Hepatocyte (in vitro differentiated cells): ENCODE measurements around the gene SCN1B. TPM values are rescaled to one million over a fixed set of nuclear protein-coding genes. Genes with fewer than 3 reads are reported as not detected.

Experiments
- DNase-seq: peaks from one replicate; pipeline ENCODE4 v3.0.0-alpha.2; 2016; ENCODE audit warnings: low spot score
- H2AFZ ChIP-seq: fragments of 200-600 bp; sonication (generic); 2 replicates; pipeline ENCODE4 v1.6.0; 2016; ENCODE audit warnings: antibody characterized with exemption, mild to moderate bottlenecking
- H3K27ac ChIP-seq: fragments of 200-600 bp; sonication (generic); 2 replicates; pipeline ENCODE4 v1.5.1; 2016; ENCODE audit warnings: mild to moderate bottlenecking
- H3K27me3 ChIP-seq: fragments of 200-600 bp; sonication (generic); 2 replicates; pipeline ENCODE4 v1.6.1; 2016
- H3K36me3 ChIP-seq: fragments of 200-600 bp; sonication (generic); replicated peaks from 2 replicates; pipeline ENCODE4 v1.5.1; 2016; ENCODE audit warnings: low read depth; ENCODE audit not compliant: insufficient read depth
- H3K4me1 ChIP-seq: fragments of 200-600 bp; sonication (generic); 2 replicates; pipeline ENCODE4 v1.5.1; 2016; ENCODE audit warnings: mild to moderate bottlenecking, moderate library complexity; ENCODE audit not compliant: insufficient read depth
- H3K4me2 ChIP-seq: fragments of 200-600 bp; sonication (generic); 2 replicates; pipeline ENCODE4 v1.6.0; 2016
- H3K4me3 ChIP-seq: fragments of 200-600 bp; sonication (generic); 2 replicates; pipeline ENCODE4 v1.5.1; 2016; ENCODE audit warnings: mild to moderate bottlenecking
- H3K79me2 ChIP-seq: fragments of 200-600 bp; sonication (generic); 2 replicates; pipeline ENCODE4 v1.6.0; 2017; ENCODE audit warnings: mild to moderate bottlenecking
- H3K9me2 ChIP-seq: fragments of 200-600 bp; sonication (generic); replicated peaks from 2 replicates; pipeline ENCODE4 v1.6.0; 2017; ENCODE audit warnings: mild to moderate bottlenecking; ENCODE audit not compliant: insufficient read depth
- H3K9me3 ChIP-seq: fragments of 200-600 bp; sonication (generic); 2 replicates; pipeline ENCODE4 v1.5.1; 2016; ENCODE audit warnings: low read depth, mild to moderate bottlenecking
- H4K20me1 ChIP-seq: fragments of 200-600 bp; sonication (generic); 2 replicates; pipeline ENCODE4 v1.6.0; 2016; ENCODE audit warnings: mild to moderate bottlenecking; ENCODE audit not compliant: insufficient read depth, poor library complexity, severe bottlenecking
- EZH2 ChIP-seq: fragments of 200-600 bp; sonication (generic); IDR thresholded peaks from 2 replicates; pipeline ENCODE4 v1.6.1; 2016; ENCODE audit warnings: antibody characterized with exemption, mild to moderate bottlenecking, borderline replicate concordance
- EZH2phosphoT487 ChIP-seq: fragments of 200-600 bp; sonication (generic); IDR thresholded peaks from one replicate; pipeline ENCODE4 v1.6.1; 2018; ENCODE audit warnings: antibody characterized with exemption, mild to moderate bottlenecking, low read depth, moderate library complexity; ENCODE audit not compliant: unreplicated experiment, severe bottlenecking
- WGBS: methylation state at CpG from one replicate; pipeline ENCODE4 v1.1.6; 2016; ENCODE audit warnings: low lambda C conversion rate; ENCODE audit errors: missing lambda C conversion rate; 5-methylcytosine and 5-hydroxymethylcytosine counted together
- polyA plus RNA-seq: library from polyadenylated mRNA; unstranded; fragments of >200 nt; fragmentation: Nextera tagmentation; extraction: Ambion mirVana; gene quantifications from 2 replicates; pipeline ENCODE4 v1.2.1, GENCODE V29; 2016
- total RNA-seq: library from RNA; depleted of rRNA; stranded (reverse); fragments of >200 nt; gene quantifications from 2 replicates; pipeline ENCODE4 v1.2.3, GENCODE V29; 2014
- TF ChIP-seq, protein P1 (sequence below): fragments of 200-600 bp; sonication (generic); IDR thresholded peaks from 2 replicates; pipeline ENCODE4 v1.5.1; 2016; ENCODE audit warnings: antibody characterized with exemption, mild to moderate bottlenecking; ENCODE audit not compliant: poor library complexity

Gene SCN1B
- total and polyA plus RNA-seq, 2 experiments from 2014 or later = 0.60 to 3.1 TPM

DNA sequence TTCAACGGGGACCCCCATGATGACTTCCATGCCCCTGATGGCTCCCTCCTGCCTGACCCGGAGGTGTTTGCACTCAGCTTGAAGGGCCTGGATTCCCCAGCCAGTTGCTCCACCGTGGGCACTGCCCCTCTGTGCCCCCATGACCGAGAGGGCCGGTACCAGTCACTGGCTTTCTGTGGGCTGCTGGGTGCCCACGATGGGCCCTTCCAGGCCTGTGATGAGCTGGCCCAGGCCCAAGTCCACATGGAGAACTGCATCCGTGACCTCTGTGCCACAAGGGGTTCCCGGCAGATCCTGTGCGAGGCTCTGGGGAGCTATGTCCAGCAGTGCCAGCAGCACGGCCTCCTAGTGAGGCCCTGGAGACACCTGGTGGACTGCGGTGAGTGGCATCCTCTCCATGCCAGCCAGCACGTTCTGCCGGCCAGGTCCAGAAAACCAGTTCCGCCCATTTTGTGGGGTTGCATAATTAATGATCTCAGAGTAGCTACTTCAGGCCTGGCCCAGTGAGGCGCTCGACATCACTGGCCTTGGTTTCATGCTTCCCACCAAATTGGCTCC, 50.4 kb downstream of the SCN1B start:
- Histone ChIP-seq H3K27me3 (no peaks in the 10 kb centered on the region), H3K4me2 (no peak overlapping the region), H3K27ac (no peak overlapping the region), H3K79me2 (no peaks in the 10 kb centered on the region), H3K4me3 (no peak overlapping the region), H3K9me3 (no peaks in the 10 kb centered on the region), H2AFZ (no peak overlapping the region), H3K4me1 (no peaks in the 10 kb centered on the region), H3K9me2 (no peaks in the 10 kb centered on the region), H3K36me3 (no peaks in the 10 kb centered on the region), H4K20me1 (no peaks in the 10 kb centered on the region)
- TF ChIP-seq EZH2 = no peak
- DNase-seq = no peak
- 91% methylated on average over 15 of the region's 16 CpGs for WGBS

DNA sequence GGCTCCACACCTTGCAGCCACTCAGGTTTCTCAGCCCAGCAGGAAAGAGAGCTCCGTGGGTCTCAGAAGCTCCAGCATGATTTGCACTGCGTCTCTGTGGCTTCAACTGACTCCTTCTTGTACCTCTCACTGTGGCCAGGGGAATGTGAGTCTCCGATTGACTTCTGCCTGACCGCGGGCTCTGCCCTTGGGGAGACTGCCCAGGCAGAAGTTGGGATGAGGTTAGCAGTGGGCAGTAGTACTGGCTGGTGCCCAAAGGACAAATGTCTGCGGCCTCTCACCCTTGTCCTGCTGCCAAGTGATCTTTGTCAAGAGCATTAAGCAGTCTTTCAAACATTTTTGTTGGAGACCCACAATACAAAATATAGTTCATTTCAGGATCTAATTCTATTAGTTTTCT, 50.9 kb downstream of the SCN1B start:
- Histone ChIP-seq H2AFZ (no peak overlapping the region), H3K4me2 (no peak overlapping the region), H3K9me2 (no peaks in the 10 kb centered on the region), H3K4me3 (no peak overlapping the region), H3K4me1 (no peaks in the 10 kb centered on the region), H3K9me3 (no peaks in the 10 kb centered on the region), H3K27ac (no peak overlapping the region), H3K36me3 (no peaks in the 10 kb centered on the region), H3K27me3 (no peaks in the 10 kb centered on the region), H4K20me1 (no peaks in the 10 kb centered on the region), H3K79me2 (no peaks in the 10 kb centered on the region)
- TF ChIP-seq, protein P1, sequence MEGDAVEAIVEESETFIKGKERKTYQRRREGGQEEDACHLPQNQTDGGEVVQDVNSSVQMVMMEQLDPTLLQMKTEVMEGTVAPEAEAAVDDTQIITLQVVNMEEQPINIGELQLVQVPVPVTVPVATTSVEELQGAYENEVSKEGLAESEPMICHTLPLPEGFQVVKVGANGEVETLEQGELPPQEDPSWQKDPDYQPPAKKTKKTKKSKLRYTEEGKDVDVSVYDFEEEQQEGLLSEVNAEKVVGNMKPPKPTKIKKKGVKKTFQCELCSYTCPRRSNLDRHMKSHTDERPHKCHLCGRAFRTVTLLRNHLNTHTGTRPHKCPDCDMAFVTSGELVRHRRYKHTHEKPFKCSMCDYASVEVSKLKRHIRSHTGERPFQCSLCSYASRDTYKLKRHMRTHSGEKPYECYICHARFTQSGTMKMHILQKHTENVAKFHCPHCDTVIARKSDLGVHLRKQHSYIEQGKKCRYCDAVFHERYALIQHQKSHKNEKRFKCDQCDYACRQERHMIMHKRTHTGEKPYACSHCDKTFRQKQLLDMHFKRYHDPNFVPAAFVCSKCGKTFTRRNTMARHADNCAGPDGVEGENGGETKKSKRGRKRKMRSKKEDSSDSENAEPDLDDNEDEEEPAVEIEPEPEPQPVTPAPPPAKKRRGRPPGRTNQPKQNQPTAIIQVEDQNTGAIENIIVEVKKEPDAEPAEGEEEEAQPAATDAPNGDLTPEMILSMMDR = no peak
- TF ChIP-seq EZH2phosphoT487 = no peak
- no peak for TF ChIP-seq EZH2
- no peak for DNase-seq
- WGBS = 93% methylated on average over 6 of the region's 6 CpGs

DNA sequence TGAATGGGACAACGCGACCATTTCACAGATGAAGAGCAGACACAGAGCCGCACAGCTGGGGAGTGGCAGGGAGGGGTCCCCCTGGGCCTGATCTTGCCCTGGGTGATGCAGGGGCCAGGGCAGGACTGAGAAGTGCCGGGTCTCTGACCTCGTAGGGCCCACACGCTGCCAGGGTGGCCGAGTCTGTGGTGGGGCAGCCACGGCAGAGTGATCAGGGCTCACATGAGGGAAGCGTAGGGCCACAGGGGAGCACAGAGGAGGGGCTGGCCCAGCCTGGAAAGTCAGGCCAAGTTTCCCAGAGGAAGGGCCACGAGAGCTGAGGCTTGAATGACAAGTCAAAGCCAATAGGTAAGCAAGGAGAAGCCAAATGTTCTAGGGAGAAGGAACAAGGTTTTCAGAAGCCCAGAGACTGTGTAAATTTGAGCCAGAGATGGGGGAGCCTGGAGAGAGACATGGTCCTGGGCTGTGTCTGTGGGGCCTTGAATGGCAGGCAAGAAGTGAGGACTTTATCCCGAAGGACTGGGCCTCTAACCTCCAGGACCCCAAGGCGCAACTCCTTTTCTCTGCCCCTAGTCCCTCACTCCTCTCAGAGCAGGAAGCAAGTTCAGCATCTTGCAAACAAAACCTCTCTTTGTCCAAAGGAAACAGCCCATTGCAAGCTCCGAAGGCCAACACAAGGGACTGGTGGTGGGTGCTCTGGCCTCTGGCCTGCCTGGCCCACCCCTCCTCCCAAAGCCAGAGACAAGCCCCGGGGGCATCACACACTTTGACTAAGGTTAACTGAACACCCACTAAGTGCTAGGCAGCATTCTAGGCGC, 53.6 kb downstream of the SCN1B start:
- Histone ChIP-seq H4K20me1 (no peaks in the 10 kb centered on the region), H3K27me3 (no peaks in the 10 kb centered on the region), H3K79me2 (no peaks in the 10 kb centered on the region), H3K9me2 (no peaks in the 10 kb centered on the region), H3K4me1 (no peaks in the 10 kb centered on the region), H3K9me3 (no peaks in the 10 kb centered on the region), H3K4me2 (no peak overlapping the region), H3K36me3 (no peaks in the 10 kb centered on the region), H3K4me3 (no peak overlapping the region), H2AFZ (no peak overlapping the region), H3K27ac (no peak overlapping the region)
- TF ChIP-seq EZH2 (no peak), EZH2phosphoT487 (no peak)
- TF ChIP-seq, protein P1 = no peak
- WGBS = 92% methylated on average over 15 of the region's 15 CpGs
- no peak for DNase-seq

DNA sequence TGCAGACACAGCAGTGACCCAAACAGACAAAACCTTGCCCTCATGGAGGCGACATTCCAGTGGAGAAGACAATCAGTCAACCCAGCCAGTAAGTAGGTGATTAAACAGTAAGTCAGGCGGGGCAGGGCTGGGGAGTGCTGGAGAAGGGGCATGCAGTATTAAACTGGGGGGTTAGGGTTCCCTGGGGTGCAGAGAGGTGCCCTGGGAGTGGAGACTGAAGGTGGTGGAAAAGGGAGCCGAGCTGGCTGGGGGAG, 54.2 kb downstream of the SCN1B start:
- no peaks in the 10 kb centered on the region for H3K4me1 ChIP-seq
- H3K9me3 ChIP-seq = no peaks in the 10 kb centered on the region
- 95% methylated on average over 3 of the region's 3 CpGs for WGBS
- H3K9me2 ChIP-seq = no peaks in the 10 kb centered on the region
- no peak overlapping the region for H3K4me3 ChIP-seq
- H3K27me3 ChIP-seq = no peaks in the 10 kb centered on the region
- no peak overlapping the region for H3K4me2 ChIP-seq
- no peaks in the 10 kb centered on the region for H3K79me2 ChIP-seq
- H3K36me3 ChIP-seq = no peaks in the 10 kb centered on the region
- H3K27ac ChIP-seq = no peak overlapping the region
- H2AFZ ChIP-seq = no peak overlapping the region
- no peak for DNase-seq
- no peaks in the 10 kb centered on the region for H4K20me1 ChIP-seq
- TF ChIP-seq, protein P1 = no peak
- TF ChIP-seq EZH2 (no peak), EZH2phosphoT487 (no peak)
